ENCODE measurements around the gene ENTPD1.
"Not testable (repeated sequence)": the region's sequence is repeated elsewhere in the genome, so short reads cannot be mapped to it uniquely, and the experiment has no call there.

ENTPD1 gene

DNA sequence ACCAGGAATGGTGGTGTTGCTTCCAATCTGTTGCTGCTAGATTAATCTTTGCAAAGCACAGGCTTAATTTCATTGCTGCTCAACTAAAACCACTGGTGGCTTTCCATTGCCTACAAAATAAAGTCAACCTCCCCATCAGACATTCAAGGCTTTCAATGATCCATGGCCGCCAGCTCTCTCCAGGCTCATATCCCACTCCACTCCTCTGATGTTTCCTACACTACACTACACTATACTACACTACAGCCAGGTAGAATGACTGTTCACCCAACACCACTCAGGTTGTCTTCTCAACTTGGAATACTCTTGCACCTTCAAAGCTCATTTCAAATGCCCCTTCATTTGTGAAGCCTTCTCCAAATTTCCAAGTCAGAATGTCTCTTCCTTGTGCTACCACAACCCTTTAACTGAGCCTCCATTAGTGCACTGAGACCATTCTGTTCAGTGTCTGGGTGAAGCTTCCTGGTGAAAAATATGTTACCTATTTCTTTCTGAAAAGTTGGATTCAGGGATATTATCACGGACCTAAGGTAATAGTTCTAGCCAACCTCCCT is 116.3 kb downstream of the ENTPD1 start:
- no peak for DNase-seq

DNA sequence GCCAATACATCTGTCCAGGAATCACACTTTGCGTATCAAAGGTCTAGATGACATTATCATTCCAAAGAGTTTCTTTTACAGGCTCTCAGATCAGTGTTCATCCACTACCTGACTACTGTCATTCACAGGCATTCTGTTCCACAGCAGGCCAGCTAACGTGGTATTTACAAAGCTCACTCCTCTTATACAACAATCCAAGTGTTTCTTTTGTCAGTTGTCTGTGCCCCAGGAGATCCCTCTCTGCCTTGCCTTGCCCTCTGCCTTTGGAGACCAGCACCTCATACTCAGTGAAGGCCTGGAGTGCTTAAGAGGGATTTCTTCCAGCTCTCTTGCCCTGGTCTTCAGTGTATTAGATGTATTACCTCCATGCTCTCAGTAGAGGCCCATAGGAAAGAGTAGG is 117.2 kb downstream of the ENTPD1 start:
- DNase-seq = no peak

DNA sequence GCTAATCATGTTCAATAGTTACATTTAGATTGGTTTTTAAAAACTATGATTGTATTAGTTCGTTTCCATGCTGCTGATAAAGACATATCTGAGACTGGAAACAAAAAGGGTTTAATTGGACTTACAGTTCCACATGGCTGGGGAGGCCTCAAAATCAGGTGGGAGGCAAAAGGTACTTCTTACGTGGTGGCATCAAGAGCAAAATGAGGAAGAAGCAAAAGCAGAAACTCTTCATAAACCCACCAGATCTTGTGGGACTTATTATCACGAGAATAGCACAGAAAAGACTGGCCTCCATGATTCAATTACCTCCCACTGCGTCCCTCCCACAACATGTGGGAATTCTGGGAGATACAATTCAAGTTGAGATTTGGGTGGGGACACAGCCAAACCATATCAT is 117.7 kb downstream of the ENTPD1 start:
- no peak for DNase-seq

DNA sequence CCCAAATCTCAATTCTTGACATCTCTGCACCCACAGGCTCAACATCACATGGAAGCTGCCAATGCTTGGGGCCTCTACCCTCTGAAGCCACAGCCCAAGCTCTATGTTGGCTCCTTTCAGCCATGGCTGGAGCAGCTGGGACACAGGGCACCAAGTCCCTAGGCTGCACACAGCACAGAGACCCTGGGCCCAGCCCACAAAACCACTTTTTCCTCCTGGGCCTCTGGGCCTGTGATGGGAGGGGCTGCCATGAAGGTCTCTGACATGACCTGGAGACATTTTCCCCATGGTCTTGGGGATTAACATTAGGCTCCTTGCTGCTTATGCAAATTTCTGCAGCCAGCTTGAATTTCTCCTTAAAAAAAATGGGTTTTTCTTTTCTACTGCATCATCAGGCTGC is 118.8 kb downstream of the ENTPD1 start:
- DNase-seq = not testable (repeated sequence)

DNA sequence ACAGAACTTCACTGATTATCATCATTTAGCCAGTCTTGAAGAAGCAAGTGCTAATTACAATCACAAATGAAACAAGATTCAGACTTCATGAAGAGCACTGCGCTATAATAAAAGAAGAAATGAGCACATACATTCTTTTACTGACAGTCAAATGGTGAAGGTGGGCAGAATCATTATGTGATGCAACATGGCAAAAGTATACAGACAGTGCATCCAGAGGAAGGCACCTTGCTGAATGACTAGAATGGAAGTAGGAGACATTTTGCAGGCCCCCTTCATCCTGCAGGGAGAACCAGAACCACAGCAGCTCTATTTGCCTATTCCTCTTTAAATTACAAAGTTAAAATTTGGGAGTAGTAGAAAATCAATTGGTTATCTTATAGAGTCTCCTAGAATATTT is 120.8 kb downstream of the ENTPD1 start:
- DNase-seq = no peak

DNA sequence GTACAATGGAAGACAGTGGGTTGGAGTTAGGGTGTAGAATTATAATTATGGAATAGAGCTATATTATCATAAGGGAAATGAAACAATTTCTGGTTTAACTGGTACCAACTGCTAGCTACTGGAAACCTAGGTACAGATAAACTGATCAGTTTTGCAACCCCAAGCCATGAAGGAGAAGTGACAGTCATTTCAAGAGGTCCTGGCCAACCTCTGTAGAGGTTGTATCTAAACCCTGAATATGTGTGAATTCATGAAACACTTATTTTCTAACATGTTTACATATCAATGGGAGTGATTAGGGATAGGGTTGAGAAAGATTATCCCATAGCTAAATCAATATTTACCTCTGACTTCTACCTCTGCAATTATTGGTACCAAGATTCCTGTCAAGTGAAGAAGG is 121.9 kb downstream of the ENTPD1 start:
- no peak for DNase-seq

DNA sequence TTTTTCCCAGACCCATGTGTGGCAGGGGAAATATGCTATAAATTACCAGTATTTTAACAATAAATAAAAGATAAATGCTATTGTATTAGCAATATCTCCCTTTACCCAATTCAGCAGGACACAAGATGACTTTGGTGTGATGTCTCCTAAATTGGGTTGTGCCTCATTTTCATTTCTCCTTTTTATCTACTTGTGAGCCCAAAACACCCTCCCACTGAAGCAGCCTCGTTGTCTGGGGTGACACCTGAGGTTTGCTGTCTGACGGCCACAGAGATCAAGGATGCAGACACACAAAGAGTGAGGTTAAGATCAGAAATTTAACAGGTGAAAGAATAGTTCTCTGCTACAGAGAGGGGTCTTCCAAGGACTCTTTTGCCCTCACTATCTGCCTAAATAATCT is 124.7 kb downstream of the ENTPD1 start:
- DNase-seq = no peak

DNA sequence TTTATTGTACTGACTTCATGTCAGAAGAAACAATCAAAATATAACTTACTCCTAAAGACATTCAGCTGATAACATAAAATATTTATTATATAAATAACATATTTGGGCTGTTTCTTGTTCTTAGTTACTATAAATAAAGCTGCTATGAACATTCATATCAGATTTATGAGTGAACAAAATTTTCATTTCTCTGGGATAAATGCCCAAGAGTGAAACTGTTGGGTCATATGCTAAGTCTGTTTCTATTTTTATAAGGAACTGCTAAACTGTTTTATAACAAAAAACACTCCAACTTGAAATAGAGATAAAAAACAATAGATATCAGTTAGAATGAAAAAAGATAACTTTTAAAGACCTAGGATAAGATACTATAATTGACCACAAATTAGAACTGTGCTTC is 125.4 kb downstream of the ENTPD1 start:
- no peak for DNase-seq

DNA sequence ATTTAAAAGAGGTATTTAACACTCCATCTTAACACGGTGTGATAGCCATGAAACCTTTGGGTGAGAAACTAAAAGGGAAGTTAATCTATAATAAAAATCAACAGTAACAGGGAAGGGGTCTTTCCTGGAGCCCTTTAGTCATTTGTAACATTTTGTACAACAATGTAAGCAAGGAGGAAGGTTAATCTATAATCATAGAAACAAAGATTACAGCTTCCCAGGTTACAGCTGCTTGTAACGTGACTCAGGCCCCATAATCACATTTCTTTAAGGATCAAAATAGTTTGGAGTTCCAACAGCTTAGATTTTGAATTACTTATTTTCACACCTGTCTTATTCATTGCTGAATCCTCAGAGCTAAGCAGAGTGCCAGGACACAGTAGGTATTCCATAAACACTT is 133.9 kb downstream of the ENTPD1 start:
- no peak for DNase-seq

DNA sequence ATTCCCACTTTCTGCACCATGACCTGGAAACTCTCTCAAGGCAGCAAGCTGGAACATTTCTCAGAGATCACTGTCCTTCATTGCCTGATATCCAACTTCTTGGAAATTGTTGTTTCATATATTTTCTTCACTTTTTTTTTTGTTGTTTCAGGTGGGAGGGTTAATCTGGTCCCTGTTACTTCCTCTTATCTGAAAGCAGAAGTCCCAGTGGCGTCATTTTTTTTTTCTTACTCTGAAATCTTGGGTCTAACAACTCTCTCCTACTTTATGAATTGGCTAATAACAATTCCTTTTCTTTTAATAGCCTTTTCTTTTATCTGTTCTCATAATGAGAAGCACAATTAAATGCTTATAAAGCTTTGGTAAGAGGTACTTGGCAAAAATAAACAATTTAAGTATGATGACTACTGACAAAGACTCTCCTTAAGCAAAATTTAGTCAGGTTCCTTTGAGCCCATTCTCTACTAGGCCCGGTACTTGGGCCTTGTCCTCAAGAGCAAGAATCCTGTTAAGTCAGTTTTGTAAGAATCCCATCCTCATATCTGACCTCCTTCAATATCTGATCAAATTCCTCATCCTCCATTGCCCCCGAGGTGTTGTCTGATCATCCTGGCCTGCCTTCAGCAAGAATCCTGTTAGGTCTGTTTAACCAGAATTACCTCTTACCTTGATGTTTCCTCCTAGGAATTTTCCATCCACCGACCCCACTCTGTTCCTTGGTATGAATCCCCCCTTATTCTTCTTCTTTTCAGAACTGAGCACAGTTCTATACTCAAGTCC is 140.3 kb downstream of the ENTPD1 start:
- DNase-seq = no peak

DNA sequence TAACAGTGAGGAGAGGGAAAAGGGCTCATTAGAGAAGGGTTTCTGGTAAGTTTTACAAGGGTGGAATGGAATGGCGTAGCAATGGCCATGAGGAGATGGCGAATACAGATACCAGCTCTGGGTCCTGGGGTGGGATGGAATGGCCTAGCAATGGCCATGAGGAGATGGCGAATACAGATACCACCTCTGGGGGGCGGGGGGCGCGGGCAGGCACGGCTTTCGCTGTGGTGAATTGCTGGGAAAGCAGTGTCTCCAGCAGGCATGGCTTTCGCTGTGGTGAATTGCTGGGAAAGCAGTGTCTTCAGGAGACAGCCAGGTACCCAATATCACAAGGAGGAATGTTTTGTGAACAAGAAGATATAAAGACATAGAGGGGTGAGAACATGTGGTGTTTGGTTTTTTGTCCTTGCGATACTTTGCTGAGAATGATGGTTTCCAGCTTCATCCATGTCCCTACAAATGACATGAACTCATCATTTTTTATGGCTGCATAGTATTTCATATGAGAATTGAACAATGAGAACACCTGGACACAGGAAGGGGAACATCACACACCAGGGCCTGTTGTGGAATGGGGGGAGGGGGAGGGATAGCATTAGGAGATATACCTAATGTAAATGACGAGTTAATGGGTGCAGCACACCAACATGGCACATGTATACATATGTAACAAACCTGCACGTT is 150.1 kb downstream of the ENTPD1 start:
- DNase-seq = not testable (repeated sequence)

DNA sequence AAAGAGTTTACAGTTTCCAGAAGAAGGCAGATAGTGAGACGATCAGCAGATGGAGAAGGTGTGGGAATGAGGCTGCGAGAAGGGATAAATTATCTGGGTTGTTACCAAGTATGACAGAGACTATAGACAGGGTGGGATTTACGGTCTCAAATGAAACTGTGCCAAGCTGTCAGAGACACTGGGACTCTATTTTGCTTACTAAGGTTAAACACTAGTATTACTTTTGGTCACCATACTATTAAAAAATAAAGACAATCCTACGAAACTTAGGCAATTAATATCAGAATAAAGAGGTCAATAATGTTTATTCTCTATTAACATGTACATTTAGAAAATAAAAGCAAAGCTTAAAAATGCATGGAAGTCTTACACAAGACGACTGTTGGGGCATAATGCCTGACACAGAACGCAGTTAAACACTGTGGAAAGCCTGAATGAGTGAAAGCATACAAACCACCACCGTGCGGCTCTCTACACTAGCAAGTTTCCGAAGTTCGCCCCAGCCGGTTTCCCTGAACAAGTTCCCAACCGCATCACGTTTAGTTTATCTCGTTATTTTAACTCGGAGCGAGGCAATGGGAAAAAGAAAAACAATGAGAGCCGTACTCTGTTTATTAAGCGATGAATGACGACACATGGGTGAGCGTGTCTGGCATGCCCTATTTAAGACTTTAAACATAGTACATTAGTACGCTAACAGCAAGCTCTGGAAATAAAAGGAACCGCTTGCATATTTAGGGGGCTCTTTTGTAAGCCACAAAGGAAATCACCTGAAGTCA is 150.9 kb downstream of the ENTPD1 start:
- peak; percentile 51 for DNase-seq

DNA sequence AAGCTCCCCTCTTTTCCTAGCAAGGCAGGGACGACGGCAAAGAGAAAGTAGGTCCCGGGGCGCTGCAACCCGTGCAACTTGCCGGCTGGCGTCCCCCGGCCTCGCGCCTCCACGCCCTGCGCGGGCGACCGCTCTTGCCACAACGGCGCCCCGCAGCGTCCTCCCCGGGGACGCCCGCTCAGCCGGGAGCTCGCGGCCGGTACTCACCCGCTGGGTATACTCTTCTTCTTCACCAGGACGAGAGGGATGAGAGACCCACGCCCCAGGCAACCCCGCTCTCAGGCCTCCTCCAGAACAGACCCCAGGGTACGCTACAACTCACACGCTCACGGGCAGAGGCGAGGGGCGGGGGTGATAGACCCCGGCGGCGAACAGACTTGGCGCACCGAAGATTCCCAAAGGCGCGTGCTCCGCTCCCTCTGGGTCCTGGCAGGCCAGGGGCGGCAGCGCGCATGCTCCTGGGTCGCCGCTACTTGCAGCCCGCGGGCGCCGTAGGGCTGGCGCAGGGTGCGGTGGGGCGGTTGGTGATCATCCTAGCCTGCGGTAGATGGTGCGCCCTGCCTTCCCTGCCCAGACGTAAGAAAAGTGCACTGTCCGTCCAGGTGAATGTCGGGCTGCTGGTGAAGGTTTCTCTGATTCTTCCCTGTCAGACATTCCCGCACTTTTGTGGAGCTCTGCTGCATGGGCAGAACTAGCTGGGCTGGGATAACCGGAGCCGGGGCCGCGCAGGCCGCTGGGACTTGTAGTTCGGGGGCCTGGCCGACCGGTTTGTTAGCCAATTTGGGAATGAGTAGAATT is 151.7 kb downstream of the ENTPD1 start, which contains the start of gene CC2D2B:
CC2D2B (plus strand) TSS at position 520 of the 798 bp plus-strand sequence. CDS start 3,349 bp downstream, outside the sequence.
- peak; percentile 94 for DNase-seq

DNA sequence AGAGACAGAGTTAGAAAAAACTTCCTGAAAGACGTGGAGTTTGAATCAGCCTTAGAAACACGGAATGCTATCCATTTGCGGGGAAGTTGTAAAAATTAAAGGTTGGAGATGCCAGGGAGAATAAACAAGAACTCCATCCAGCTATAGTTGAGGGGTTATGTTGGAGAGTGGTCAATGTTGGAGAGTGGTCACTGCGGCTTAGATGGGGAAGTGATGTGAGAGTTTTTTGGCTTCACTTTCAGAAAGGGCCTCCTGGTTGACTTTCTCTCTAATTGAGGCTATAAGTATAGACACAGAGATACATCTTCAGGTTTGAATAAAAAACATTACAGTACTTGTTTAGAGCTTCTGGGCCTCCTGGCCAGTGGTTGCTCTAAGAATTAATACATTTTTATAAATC is 152.5 kb downstream of the ENTPD1 start:
- DNase-seq = no peak

DNA sequence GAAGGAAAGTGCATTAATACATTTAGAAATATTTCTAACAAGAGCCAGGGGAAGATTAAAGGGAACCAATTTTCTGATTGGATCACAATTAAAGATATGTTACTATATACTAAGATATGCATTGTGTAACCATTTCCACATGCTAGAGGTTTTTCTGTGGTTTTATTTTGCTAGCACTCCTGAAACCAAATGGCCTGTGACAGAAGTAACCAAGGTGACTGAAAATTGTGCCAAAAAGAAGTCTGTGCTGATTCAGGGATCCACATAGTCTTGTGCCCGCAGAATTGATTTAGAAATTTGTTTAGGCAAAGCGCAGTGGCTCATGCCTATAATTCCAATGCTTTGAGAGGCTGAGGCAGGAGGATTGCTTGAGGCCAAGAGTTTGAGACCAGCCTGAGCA is 153.6 kb downstream of the ENTPD1 start:
- DNase-seq = no peak

DNA sequence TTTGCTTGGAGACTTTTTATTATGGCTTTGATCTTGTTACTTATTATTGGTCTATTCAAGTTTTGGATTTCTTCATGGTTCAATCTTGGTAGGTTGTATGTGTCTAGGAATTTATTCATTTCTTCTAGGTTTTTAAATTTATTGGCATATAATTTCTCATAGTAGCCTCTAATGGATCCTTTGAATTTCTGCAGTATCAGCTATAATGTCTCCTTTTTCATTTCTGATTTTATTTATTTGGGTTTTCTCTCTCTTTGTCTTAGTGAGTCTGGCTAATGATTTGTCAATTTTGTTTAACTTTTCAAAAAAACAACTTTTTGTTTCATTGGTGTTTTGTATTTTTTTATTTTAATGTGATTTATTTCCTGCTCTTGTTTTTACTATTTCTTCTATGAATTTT is 160.1 kb downstream of the ENTPD1 start:
- not testable (repeated sequence) for DNase-seq
